Prostate gland (tissue), 2 donors: ENCODE data around the gene C11orf91.

Experiments
- CTCF ChIP-seq, 4 experiments: fragments of 200-600 bp in 2 of 4; fragments of 450-650 bp in 2 of 4; sonication (generic) in 2 of 4; IDR thresholded peaks; 1 replicate in 3 of 4; 2 replicates in 1 of 4; pipeline ENCODE4 v1.5.1; 2016 to 2019; ENCODE audit warnings: antibody characterized with exemption in 4 of 4, mild to moderate bottlenecking in 2 of 4, moderate library complexity in 2 of 4
- POLR2AphosphoS5 ChIP-seq: sonication (generic); formaldehyde crosslinking; IDR thresholded peaks from one replicate; pipeline ENCODE4 v1.6.1; 2017; ENCODE audit warnings: antibody characterized with exemption

GRCh38 chr11:33652431-33652830 is 48.2 kb downstream of the C11orf91 start:
- TF ChIP-seq CTCF (IDR thresholded peaks at IDR 0.05) (no peak), POLR2AphosphoS5 (no peak)
